Measurements from ENCODE around the gene GFOD2. TPM values are rescaled to one million over a fixed set of nuclear protein-coding genes. Genes with fewer than 3 reads are reported as not detected.

GFOD2 gene
- total RNA-seq, 2 donors from 2014 or later = 14.2 to 14.5 TPM

DNA sequence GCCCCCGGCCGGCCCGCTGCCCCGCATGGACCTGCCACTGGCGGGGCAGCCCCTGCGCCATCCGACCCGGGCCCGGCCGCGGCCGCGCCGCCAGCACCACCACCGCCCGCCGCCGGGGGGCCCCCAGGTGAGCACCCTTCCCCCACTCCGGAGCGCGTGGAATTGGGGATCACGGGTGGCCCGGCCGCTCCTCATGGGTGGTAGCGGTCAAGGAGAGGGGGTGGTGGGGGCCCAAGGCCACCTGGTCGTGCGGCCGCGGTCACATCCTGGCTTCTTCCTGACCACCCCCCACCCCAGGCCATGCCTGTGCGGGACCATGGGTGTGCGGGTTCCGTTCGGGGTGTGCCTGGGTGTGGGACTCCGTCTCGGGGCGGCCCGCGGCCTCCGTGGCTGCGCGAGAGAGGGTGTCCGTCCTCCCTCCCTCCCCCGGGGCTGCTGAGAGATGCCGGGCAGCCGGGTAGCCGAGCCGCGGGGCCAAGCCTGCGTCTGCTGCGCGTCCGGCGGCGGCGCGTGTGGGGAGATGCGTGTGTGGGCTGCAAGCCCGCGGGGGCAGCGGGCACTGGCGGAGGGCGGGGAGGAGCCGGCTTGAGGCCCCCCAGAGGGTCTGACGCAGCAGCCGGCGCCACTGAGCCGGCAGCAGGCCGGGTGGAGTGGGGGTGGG lies 65.9 kb downstream of the GFOD2 start:
- intact Hi-C loops (cut with DNase I) = no loop called here
- DNase-seq (ENCODE audit: low spot score) = no peak

DNA sequence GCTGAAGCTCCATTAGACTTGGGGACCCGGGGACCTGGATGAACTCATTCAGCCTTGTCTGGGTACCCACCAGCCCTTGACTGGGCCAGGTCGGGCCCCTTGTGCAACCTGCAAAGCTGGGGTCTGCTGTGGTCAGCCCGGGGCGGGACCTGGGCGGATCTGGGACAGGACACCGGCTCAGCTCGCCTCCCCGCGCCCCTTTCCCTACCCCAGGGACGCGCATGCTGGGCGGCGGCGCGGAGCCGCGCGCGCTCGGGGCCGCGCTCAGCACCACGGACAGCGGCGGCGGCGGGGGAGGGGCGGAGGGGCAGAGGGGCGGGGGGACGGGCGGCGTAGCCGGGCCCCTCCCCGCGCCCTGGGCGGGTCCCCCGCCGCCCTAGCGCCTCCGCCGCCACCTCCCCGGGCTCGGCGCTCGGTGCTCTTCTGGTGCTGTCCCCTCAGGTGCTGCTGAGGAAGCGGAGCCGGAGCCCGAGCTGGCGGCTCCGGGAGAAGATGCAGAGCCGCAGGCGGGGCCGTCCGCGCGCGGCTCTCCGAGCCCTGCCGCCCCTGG lies 66.5 kb downstream of the GFOD2 start:
- no peak for DNase-seq (ENCODE audit: low spot score)
- intact Hi-C loops (cut with DNase I) = no loop called here

DNA sequence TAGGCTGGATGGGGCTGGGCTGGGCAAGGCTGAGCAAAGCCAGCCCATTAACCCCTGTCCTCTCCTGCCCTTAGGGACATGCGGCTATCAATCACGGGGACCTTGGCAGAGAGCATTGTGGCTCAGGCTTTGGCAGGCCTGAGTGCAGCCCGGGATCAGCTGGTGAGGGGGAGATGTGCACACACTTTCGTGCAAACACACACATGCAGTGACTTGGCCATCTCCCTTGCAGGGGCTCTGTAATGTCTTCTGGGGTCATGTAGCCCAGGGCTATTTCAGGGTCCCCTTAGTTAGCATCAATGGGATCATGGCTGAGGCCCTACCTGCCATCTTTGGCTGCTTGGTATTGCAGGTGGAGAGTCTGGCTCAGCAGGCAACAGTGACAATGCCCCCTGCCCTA lies 67.3 kb downstream of the GFOD2 start:
- DNase-seq (ENCODE audit: low spot score) = no peak
- intact Hi-C loops (cut with DNase I) = no loop called here

DNA sequence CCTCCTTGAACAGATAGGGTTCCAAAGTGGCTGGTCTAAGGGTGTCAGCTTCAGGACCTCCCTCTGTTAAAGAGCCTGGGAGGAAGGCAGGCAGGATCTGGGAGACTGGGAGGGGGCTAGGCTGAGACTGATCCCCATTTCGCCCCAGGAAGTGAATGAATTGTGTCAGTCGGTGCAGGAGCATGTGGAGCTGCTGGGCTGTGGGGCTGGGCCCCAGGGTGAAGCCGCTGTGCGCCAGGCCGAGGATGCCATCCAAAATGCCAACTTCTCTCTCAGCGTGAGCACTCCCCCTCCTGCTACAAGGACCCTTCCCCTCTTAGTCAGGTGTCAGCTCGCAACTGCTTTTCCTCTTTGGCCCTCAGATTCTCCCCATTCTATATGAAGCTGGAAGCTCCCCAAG lies 68.1 kb downstream of the GFOD2 start:
- intact Hi-C loops (cut with DNase I) = no loop called here
- no peak for DNase-seq (ENCODE audit: low spot score)

DNA sequence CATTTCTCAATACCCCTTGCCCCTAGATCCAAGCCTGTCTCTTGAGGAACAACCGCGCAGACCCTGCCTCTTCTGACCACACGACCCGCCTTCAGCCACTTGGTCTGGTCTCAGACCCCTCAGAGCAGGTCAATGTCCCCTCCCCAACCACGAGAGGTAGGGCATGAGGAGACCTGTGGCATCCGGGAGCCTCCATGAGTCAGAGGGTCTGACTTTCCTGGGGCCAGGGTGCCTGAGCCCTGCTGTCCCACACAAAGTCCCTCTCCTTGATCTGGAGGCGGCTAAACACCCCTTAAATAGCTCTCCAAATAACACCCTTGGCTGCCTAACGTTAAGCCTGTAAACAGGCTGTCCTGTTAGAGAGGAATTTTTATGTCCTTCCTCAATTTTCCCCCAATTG lies 69.1 kb downstream of the GFOD2 start:
- intact Hi-C loops (cut with DNase I) = no loop called here
- no peak for DNase-seq (ENCODE audit: low spot score)

DNA sequence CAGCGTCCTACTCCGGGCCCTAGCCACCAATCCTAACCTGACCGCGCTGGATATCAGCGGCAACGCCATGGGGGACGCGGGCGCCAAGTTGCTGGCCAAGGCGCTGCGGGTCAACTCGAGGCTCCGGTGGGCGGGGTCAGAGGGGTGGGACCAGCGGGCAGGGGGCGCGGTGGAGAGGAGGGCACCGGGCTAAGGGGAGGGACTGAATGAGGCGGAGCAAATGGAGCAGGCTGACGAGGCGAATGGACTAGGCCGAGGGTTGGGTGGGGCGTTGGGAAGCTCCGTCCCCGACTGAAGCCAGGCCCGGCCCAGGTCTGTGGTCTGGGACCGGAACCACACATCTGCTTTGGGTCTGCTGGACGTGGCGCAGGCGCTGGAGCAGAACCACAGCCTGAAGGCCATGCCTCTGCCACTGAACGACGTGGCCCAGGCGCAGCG lies 69.6 kb downstream of the GFOD2 start:
- DNase-seq (ENCODE audit: low spot score) = no peak
- intact Hi-C loops (cut with DNase I) = loop anchor here in 1 of 2 donors (10.0 kb wide), 1 partner anchor 75 kb away; no protein-coding TSS in a partner anchor

DNA sequence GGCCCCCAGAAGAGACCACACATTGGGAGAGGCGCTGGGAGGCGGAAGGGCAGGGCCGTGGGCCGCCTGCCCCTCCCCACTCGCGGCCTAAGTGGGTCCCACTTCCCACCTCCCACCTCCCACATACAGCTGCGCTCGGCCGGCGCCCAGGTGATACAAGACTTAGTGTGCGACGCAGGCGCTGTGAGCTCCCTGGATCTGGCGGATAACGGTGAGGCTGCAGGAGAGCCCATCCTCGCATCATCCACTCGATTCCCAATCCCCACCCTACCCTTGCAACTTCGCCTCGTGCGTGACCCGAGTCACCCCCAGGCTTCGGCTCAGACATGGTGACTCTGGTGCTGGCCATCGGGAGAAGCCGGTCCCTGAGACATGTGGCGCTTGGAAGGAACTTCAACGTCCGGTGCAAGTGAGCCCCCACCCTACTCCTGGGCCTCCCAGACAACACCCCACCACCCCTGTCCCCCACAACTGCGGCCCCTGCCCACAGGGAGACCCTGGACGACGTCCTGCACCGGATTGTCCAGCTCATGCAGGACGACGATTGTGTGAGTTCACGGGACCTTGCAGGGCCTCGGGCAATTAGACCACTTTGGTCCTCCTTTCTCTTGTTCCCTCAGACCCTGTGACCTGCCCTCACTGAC lies 70.2 kb downstream of the GFOD2 start:
- no peak for DNase-seq (ENCODE audit: low spot score)
- intact Hi-C loops (cut with DNase I) = loop anchor here in 1 of 2 donors (10.0 kb wide), 1 partner anchor 74 kb away; no protein-coding TSS in a partner anchor

DNA sequence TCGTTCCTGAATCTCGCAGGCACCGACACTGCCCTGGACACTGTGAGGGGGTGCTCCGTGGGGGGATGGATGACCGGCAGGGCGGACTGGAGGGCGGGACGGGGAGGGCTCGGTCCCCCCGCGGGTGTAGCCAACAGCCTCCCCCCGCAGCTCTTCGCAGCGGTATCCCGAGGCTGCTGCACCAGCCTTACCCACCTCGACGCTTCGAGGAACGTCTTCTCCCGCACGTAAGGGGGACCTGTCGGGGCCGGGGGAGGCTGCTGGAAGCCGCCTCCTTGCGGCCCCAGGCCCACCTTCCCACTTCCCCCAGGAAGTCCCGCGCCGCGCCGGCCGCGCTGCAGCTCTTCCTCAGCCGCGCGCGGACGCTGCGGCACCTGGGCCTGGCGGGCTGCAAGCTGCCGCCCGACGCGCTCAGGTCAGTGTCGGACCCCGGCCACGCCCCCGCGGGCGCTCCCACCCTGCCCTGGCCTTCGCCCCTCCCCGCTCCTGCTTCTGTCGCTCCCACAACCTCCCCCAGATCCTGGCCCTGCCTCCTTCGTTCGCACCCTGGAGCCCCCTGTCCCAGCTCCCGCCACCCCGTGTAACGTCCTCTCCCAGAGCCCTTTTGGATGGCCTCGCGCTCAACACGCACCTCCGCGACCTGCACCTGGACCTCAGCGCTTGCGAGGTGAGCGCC lies 70.9 kb downstream of the GFOD2 start:
- intact Hi-C loops (cut with DNase I) = loop anchor here in 1 of 2 donors (10.0 kb wide), 1 partner anchor 73 kb away; no protein-coding TSS in a partner anchor
- DNase-seq (ENCODE audit: low spot score) = no peak

DNA sequence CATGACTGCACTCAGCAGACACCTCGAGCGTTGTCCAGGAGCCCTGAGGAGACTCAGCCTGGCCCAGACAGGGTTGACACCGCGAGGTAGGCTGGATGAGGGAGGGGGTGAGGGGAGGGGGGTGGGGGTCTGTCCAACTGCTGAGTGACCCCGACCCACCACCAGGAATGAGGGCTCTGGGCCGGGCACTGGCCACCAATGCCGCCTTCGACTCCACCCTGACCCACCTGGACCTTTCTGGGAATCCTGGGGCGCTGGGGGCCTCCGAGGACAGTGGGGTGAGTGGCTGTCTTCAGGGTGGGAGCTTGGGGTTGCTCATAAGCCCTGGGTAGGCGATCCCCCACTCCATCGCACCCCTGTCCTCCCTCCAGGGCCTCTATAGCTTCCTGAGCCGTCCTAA lies 71.4 kb downstream of the GFOD2 start:
- intact Hi-C loops (cut with DNase I) = loop anchor here in 1 of 2 donors (10.0 kb wide), 1 partner anchor 73 kb away; no protein-coding TSS in a partner anchor
- no peak for DNase-seq (ENCODE audit: low spot score)

DNA sequence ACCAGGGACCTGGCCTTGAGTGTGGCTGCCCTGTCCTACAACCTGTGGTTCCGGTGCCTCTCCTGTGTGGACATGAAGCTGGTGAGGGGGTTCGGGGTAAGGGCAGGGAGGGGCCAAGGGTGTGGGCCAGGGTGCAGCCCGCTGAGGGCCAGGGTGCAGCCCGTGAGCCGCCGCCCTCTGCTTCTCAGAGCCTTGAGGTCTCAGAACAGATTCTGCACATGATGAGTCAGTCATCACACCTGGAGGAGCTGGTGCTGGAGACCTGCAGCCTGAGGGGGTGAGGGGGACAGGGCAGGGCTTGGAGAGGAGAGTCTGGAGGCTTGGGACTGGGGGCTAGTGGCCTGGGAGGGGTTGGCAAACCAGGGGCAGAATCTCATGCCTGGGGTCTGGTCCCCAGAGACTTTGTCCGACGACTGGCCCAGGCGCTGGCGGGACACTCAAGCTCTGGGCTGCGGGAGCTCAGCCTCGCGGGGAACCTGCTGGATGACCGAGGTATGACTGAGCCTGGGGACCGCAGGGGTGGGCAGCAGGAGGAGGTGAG lies 71.9 kb downstream of the GFOD2 start:
- DNase-seq (ENCODE audit: low spot score) = no peak
- intact Hi-C loops (cut with DNase I) = loop anchor here in 1 of 2 donors (10.0 kb wide), 1 partner anchor 72 kb away; no protein-coding TSS in a partner anchor

DNA sequence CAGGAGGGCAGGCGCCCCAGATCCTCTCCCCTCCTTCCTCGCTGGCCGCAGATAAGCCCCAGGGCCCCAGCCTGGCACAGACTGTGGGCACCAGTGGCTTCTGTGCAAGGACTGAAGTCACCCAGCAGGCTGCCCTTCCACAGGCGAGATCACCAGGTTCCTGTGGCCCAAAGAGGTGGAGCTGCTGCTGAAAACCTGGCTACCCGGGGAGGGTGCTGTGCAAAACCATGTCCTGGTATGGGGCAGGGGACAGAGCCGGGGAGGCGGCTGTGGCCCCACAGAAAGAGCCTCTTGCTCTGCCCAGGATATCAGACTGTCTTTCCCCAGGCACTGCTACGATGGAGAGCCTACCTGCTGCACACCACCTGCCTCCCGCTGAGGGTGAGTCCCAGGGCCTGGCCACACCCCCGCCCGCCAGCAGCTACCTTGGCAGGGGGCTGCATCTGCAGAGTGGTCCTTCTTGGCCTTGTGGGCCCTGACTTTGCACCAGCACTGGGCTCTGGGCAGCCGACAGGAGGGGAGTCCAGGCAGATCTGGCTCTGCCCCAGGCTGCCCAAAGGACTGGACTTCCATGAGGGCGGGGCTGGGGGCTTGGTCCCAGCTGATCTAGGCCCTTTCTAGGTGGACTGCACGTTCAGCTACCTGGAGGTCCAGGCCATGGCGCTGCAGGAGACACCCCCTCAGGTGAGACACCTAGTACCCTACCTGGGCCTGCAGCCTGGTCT lies 73.6 kb downstream of the GFOD2 start:
- intact Hi-C loops (cut with DNase I) = loop anchor here in 1 of 2 donors (10.0 kb wide), 1 partner anchor 71 kb away; no protein-coding TSS in a partner anchor
- DNase-seq (ENCODE audit: low spot score) = no peak

DNA sequence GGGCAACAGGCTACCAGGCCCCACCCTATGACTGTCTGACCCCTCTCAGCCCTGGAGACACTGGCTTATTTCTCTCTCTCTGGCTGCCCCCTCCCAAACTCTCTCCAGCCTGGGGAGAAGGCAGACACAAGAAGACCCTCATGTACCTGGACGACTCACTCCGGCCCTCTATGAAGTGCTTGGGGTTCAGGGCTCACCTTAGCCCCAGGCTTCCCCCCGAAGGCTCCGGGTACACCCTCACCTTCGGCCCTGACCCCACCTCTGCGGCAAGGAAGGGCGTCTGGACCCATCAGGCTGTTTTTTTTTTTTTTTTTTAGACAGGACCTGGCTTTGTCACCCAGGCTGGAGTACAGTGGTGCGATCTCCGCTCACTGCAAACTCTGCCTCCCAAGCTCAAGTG lies 75.1 kb downstream of the GFOD2 start:
- intact Hi-C loops (cut with DNase I) = loop anchor here in 1 of 2 donors (10.0 kb wide), 1 partner anchor 69 kb away; no protein-coding TSS in a partner anchor
- DNase-seq (ENCODE audit: low spot score) = no peak

DNA sequence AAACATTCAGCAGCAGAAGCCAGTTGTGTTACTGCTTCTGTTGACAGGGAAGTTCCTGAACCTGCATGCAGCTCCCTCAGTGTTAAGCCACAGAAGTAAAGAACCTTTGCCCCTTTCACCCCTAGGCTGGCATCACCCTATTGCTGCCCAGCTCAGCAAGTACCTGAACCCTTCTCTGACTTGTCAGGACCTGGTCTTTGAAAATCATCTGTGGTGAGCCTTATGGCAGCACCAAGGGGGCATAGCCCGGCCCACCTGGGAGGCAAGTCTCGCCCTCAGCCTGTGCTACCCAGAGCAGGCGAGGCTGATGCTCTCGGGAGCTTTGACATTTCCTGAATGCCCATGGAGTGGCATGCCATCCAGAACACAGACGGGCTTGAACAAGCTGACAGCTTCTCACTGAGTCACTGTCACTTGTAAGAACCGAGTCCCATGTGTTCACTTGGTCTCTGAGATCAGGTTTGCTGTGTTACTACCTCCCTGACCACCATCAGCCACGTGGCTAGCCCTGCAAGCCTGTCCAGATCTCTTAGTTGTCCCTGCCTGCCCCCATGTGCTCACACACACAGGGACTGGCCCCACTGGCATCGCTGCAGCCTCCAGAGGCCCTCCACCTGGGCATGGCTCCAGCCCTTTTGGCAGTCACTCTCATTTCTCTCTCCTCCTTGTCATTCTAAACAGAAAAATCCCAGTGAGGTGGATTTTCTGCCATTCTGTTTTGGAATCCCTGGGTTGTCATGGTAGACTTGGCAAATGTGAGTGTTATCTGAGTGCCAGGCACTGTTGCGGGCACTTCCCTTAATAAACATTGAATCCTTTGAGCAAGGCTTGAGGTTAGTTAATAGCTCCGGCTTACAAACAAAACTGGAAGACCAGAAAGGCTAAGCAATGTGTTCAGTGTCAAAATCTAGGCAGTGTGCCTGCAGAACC lies 77.1 kb downstream of the GFOD2 start:
- intact Hi-C loops (cut with DNase I) = loop anchor here in 1 of 2 donors (10.0 kb wide), 1 partner anchor 67 kb away; no protein-coding TSS in a partner anchor
- no peak for DNase-seq (ENCODE audit: low spot score)

DNA sequence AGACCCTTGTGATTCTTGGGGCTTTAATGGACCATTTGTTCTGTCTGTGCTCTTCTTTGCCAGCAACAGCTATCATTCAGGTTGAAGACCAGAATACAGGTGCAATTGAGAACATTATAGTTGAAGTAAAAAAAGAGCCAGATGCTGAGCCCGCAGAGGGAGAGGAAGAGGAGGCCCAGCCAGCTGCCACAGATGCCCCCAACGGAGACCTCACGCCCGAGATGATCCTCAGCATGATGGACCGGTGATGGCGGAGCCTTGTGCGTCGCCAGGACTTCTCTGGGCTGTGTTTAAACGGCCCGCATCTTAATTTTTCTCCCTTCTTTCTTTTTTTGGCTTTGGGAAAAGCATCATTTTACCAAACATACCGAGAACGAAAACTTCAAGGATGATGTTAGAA lies 81.5 kb downstream of the GFOD2 start:
- no peak for DNase-seq (ENCODE audit: low spot score)
- intact Hi-C loops (cut with DNase I) = no loop called here

DNA sequence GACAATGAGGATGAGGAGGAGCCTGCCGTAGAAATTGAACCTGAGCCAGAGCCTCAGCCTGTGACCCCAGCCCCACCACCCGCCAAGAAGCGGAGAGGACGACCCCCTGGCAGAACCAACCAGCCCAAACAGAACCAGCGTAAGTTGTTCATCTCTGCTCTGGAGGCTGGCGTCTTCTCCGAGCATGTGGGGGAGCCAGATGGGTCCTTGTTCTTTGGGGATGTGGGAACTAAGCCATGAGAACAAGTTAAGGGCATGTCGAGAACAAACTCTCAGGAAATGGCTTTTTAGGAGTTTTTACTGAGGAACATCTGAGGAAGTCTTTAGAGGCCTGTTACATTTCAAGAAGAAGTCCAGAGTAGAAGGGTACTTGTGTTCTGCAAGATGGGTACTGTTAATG lies 82.4 kb downstream of the GFOD2 start:
- no peak for DNase-seq (ENCODE audit: low spot score)
- intact Hi-C loops (cut with DNase I) = no loop called here

DNA sequence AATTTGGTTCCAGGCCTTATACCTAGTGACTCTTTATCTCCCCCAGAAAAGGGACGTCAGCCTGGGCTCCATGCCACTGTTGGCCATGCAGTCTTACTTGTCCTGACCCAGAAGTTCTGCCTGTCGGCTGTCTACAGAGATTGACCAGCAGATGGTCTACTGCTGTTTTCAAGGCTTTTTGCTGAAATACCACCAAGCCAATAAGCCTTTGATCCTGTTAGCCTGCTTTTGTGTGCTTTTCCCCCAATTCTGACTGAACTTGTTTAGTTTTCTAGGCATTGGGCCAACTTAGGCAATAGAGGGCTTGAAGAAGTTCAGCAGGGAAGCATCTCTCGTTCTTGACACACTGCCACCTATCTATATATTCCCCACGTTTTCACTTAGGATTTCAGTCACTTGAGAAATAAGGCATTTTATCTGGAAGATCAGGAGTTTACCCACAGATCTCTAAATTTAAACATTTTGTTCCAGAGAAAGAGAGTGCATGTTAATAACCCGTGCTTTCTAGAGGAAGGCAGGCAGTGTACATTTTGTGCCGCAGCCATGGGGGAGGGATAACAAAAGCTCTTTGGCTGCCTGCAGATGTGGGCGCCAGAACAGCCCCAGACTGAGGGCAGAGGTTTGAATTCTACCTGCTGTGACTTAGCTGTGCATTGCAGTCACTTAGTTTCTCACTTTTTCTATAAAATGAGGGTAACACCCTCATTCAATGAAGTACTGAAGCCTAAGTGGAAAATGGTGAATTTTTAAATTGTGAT lies 86.5 kb downstream of the GFOD2 start:
- intact Hi-C loops (cut with DNase I) = no loop called here
- no peak for DNase-seq (ENCODE audit: low spot score)

DNA sequence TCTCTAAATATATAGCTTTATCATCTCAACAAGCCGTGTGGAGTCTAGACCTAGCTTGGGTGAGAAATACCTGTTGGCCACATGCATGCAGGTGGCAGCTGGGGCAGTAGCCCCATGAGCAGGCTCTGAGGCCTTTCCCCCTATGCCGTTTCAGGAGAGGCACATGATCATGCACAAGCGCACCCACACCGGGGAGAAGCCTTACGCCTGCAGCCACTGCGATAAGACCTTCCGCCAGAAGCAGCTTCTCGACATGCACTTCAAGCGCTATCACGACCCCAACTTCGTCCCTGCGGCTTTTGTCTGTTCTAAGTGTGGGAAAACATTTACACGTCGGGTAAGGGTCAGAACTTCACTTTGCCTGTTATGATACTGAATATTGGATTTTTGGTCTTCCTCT lies 90.9 kb downstream of the GFOD2 start:
- intact Hi-C loops (cut with DNase I) = no loop called here
- DNase-seq (ENCODE audit: low spot score) = no peak
